Upper lobe of left lung (tissue), 4 donors: ENCODE results near the gene CMSS1.

Experiments used
- POLR2AphosphoS5 ChIP-seq, 2 donors: sonication (generic); formaldehyde crosslinking; IDR thresholded peaks; one replicate each; pipeline ENCODE4 v1.5.1; 2017; ENCODE audit warnings: antibody characterized with exemption in 2 of 2
- TF ChIP-seq, protein P1 (sequence below), 6 experiments: fragments of 450-650 bp in 4 of 6; fragments of 200-600 bp in 2 of 6; sonication (generic) in 2 of 6; IDR thresholded peaks; one replicate each; pipeline ENCODE4 v1.5.1; 2016 to 2019; ENCODE audit warnings: antibody characterized with exemption in 6 of 6

DNA sequence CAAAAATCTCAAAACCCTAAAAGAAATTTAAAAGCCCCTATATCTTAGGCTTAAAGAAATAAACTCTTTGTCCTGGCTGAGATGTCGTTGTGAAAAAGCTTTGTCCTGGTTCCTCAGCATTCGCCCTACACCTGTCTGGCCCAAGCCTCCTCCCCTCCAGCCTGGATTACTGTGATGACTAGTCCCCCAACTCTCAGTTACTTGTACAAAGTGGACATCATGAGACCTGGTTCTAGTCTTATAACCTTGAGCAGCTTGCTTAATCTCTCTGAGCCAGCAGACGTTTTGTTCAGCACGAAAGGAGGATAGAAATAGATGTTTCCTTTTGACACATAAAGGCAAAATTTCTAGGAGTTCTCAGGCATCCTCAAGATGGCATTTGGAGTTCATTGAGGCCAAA lies 245.0 kb downstream of the CMSS1 start:
- TF ChIP-seq, protein P1, sequence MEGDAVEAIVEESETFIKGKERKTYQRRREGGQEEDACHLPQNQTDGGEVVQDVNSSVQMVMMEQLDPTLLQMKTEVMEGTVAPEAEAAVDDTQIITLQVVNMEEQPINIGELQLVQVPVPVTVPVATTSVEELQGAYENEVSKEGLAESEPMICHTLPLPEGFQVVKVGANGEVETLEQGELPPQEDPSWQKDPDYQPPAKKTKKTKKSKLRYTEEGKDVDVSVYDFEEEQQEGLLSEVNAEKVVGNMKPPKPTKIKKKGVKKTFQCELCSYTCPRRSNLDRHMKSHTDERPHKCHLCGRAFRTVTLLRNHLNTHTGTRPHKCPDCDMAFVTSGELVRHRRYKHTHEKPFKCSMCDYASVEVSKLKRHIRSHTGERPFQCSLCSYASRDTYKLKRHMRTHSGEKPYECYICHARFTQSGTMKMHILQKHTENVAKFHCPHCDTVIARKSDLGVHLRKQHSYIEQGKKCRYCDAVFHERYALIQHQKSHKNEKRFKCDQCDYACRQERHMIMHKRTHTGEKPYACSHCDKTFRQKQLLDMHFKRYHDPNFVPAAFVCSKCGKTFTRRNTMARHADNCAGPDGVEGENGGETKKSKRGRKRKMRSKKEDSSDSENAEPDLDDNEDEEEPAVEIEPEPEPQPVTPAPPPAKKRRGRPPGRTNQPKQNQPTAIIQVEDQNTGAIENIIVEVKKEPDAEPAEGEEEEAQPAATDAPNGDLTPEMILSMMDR (IDR thresholded peaks at IDR 0.05), result no peak
- no peak for TF ChIP-seq POLR2AphosphoS5 (IDR thresholded peaks at IDR 0.05)
